Neural cell (in vitro differentiated cells): ENCODE results near the gene SIK3. TPM values are rescaled to one million over a fixed set of nuclear protein-coding genes. Genes with fewer than 3 reads are reported as not detected.

ENCODE experiments used
- H2AFZ ChIP-seq: fragments of 200-600, 300-800 bp; sonication (generic), shearing (Covaris generic); 2 replicates; pipeline ENCODE4 v1.6.0; 2014; ENCODE audit warnings: low read depth, mild to moderate bottlenecking, antibody characterized with exemption, low read length, moderate library complexity
- H3F3A ChIP-seq: fragments of 200-600 bp; shearing (Covaris generic); 2 replicates; pipeline ENCODE4 v1.6.1; 2016; ENCODE audit warnings: mild to moderate bottlenecking, moderate library complexity, mixed read lengths, antibody characterized with exemption, low read length; ENCODE audit not compliant: insufficient read depth, poor library complexity, severe bottlenecking
- H3K27ac ChIP-seq: fragments of 200-600, 300-800 bp; sonication (generic), shearing (Covaris generic); 2 replicates; pipeline ENCODE4 v1.5.1; 2014; ENCODE audit warnings: mild to moderate bottlenecking, low read length, moderate library complexity
- H3K27me3 ChIP-seq: fragments of 300-800, 200-600 bp; sonication (generic), shearing (Covaris generic); 2 replicates; pipeline ENCODE4 v1.6.0; 2014; ENCODE audit warnings: mild to moderate bottlenecking, low read depth, low read length, moderate library complexity; ENCODE audit not compliant: insufficient read depth
- H3K36me3 ChIP-seq: fragments of 300-800, 200-600 bp; sonication (generic), shearing (Covaris generic); 2 replicates; pipeline ENCODE4 v1.5.1; 2014; ENCODE audit warnings: mild to moderate bottlenecking, antibody characterized with exemption, low read length, moderate library complexity; ENCODE audit not compliant: insufficient read depth
- H3K4me2 ChIP-seq: fragments of 300-800, 200-600 bp; sonication (generic), shearing (Covaris generic); 2 replicates; pipeline ENCODE4 v1.6.0; 2014; ENCODE audit warnings: mild to moderate bottlenecking, low read length
- H3K4me3 ChIP-seq: fragments of 300-800, 200-600 bp; sonication (generic), shearing (Covaris generic); 2 replicates; pipeline ENCODE4 v1.5.1; 2014; ENCODE audit warnings: mild to moderate bottlenecking, low read length, moderate library complexity
- H3K79me2 ChIP-seq: fragments of 200-600 bp; shearing (Covaris generic); replicated peaks from 2 replicates; pipeline ENCODE4 v1.6.0; 2014; ENCODE audit warnings: mild to moderate bottlenecking, low read length, moderate library complexity; ENCODE audit not compliant: insufficient read depth
- H3K9ac ChIP-seq: fragments of 300-800, 200-600 bp; sonication (generic), shearing (Covaris generic); 2 replicates; pipeline ENCODE4 v1.6.1; 2016; ENCODE audit warnings: mild to moderate bottlenecking, low read length, mixed read lengths
- H3K9me2 ChIP-seq: fragments of 200-600 bp; shearing (Covaris generic); 2 replicates; pipeline ENCODE4 v1.6.1; 2016; ENCODE audit warnings: mild to moderate bottlenecking, low read length, mixed read lengths; ENCODE audit not compliant: insufficient read depth
- H3K9me3 ChIP-seq: fragments of 200-600, 300-800 bp; sonication (generic), shearing (Covaris generic); 2 replicates; pipeline ENCODE4 v1.6.1; 2016; ENCODE audit warnings: mild to moderate bottlenecking, mixed run types, low read length, moderate library complexity, mixed read lengths
- H4K20me1 ChIP-seq: fragments of 200-600 bp; shearing (Covaris generic); 2 replicates; pipeline ENCODE4 v1.6.1; 2016; ENCODE audit warnings: mild to moderate bottlenecking, mixed run types; ENCODE audit not compliant: insufficient read depth
- CTCF ChIP-seq: fragments of 450-650 bp; IDR thresholded peaks from 2 replicates; pipeline ENCODE4 v1.5.1; 2014; ENCODE audit warnings: antibody characterized with exemption, mild to moderate bottlenecking, moderate library complexity; ENCODE audit not compliant: poor library complexity, severe bottlenecking
- EP300 ChIP-seq: fragments of 450-650 bp; conservative IDR thresholded peaks from 2 replicates; pipeline ENCODE4 v1.6.1; 2014; ENCODE audit warnings: antibody characterized with exemption, mild to moderate bottlenecking, moderate library complexity; ENCODE audit not compliant: poor library complexity, severe bottlenecking
- EZH2 ChIP-seq: fragments of 200-600, 300-800 bp; shearing (Covaris generic), sonication (generic); IDR thresholded peaks from 2 replicates; pipeline ENCODE4 v1.6.1; 2014; ENCODE audit warnings: antibody characterized with exemption, low read length, borderline replicate concordance, mild to moderate bottlenecking; ENCODE audit not compliant: insufficient read depth, poor library complexity, severe bottlenecking
- MXI1 ChIP-seq: fragments of 450-650 bp; conservative IDR thresholded peaks from 2 replicates; pipeline ENCODE4 v1.6.1; 2014; ENCODE audit warnings: antibody characterized with exemption, mild to moderate bottlenecking; ENCODE audit not compliant: poor library complexity, severe bottlenecking
- POLR2AphosphoS5 ChIP-seq: IDR thresholded peaks from 2 replicates; pipeline ENCODE4 v1.6.1; 2012
- RAD21 ChIP-seq: fragments of 450-650 bp; conservative IDR thresholded peaks from 2 replicates; pipeline ENCODE4 v1.6.1; 2014; ENCODE audit warnings: antibody characterized with exemption, mild to moderate bottlenecking, moderate library complexity
- REST ChIP-seq: IDR thresholded peaks from 2 replicates; pipeline ENCODE4 v1.6.1; 2012; ENCODE audit warnings: borderline replicate concordance
- SMC3 ChIP-seq: fragments of 450-650 bp; conservative IDR thresholded peaks from 2 replicates; pipeline ENCODE4 v1.6.1; 2014; ENCODE audit warnings: antibody characterized with exemption, mild to moderate bottlenecking, moderate library complexity; ENCODE audit not compliant: poor library complexity
- TAF1 ChIP-seq: IDR thresholded peaks from 2 replicates; pipeline ENCODE4 v1.6.1; 2012; ENCODE audit warnings: low read depth
- polyA plus RNA-seq: library from polyadenylated mRNA; depleted of rRNA; stranded (reverse); fragments of >200 nt; gene quantifications from 2 replicates; pipeline ENCODE4 v1.2.3, GENCODE V29; 2014

SIK3 gene
- polyA plus RNA-seq, 1 donor from 2014 or later, result 11.2 TPM

GRCh38 chr11:117097389-117098268 lies 599 bp downstream of the SIK3 start:
- Histone ChIP-seq H3K36me3 (no peaks in the 10 kb centered on the region), H3K79me2 (peaks cover 57% of the 10 kb centered on the region), H4K20me1 (no peaks in the 10 kb centered on the region), H3K27me3 (no peaks in the 10 kb centered on the region), H3K4me2 (peak overlapping the region; percentile 86), H3F3A (no peaks in the 10 kb centered on the region), H3K27ac (peak overlapping the region; percentile 93), H2AFZ (peak overlapping the region; percentile 71), H3K4me3 (peak overlapping the region; percentile 86), H3K9ac (peak overlapping the region; percentile 96), H3K9me2 (no peaks in the 10 kb centered on the region), H3K9me3 (no peaks in the 10 kb centered on the region)
- TF ChIP-seq MXI1 (peak; percentile 46), CTCF (no peak), TAF1 (peak; percentile 21), EZH2 (no peak), EP300 (no peak), REST (peak; percentile 43), POLR2AphosphoS5 (no peak), SMC3 (no peak), RAD21 (peak; percentile 27)

DNA sequence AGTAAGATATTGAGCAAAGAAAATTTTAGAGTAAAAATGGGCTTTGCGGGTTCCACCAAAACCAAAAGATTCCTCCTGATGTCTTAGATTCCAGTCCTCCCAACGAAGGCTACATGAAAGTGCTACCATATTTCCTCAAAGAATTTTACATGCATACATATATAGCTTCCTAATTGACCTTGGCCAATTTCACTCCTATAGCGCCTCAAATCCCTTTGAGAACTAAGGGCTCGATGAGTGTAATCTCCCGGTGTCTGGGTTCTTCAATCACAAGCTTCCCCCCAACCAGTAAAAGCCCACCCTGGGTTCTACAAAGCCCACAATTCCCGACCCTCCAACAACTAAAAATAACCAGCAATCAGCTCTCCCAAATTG lies 1.2 kb downstream of the SIK3 start:
- no peaks in the 10 kb centered on the region for H3K36me3 ChIP-seq
- H3K4me2 ChIP-seq, result peak overlapping the region; percentile 86
- H2AFZ ChIP-seq, result peak overlapping the region; percentile 18
- H3K9ac ChIP-seq, result peak overlapping the region; percentile 96
- H3K27me3 ChIP-seq, result no peaks in the 10 kb centered on the region
- no peaks in the 10 kb centered on the region for H3K9me2 ChIP-seq
- H3K4me3 ChIP-seq, result peak overlapping the region; percentile 86
- TF ChIP-seq EP300 (no peak), EZH2 (no peak), SMC3 (no peak), RAD21 (no peak), REST (no peak), TAF1 (no peak), POLR2AphosphoS5 (no peak), MXI1 (no peak), CTCF (no peak)
- H3F3A ChIP-seq, result no peaks in the 10 kb centered on the region
- H4K20me1 ChIP-seq, result no peaks in the 10 kb centered on the region
- peaks cover 64% of the 10 kb centered on the region for H3K79me2 ChIP-seq
- no peaks in the 10 kb centered on the region for H3K9me3 ChIP-seq
- peak overlapping the region; percentile 93 for H3K27ac ChIP-seq
